H4 (cell line): Measurements from ENCODE around the gene GTF2H1. TPM values are rescaled to one million over a fixed set of nuclear protein-coding genes. Genes with fewer than 3 reads are reported as not detected.
"Not testable (repeated sequence)": the region's sequence is repeated elsewhere in the genome, so short reads cannot be mapped to it uniquely, and the experiment has no call there.

ENCODE experiments used
- DNase-seq: peaks from one replicate; pipeline ENCODE4 v3.0.0-alpha.2; 2015; ENCODE audit warnings: low spot score
- total RNA-seq: library from RNA; depleted of rRNA; stranded (reverse); fragments of >200 nt; shearing (Covaris generic); gene quantifications from 2 replicates; pipeline ENCODE4 v1.2.3, GENCODE V29; 2014

The GTF2H1 gene
- total RNA-seq, 1 experiment from 2014 or later = 83.3 TPM

GRCh38 chr11:18374956-18375355 lies 52.6 kb downstream of the GTF2H1 start:
- no peak for DNase-seq

- DNase-seq = no peak
These were observed 53.6 kb downstream of the GTF2H1 start for GRCh38 chr11:18375941-18376340.

- DNase-seq = no peak
These were observed 56.8 kb downstream of the GTF2H1 start for GRCh38 chr11:18379201-18379600.

- peak; percentile 94 for DNase-seq
These were observed 61.2 kb downstream of the GTF2H1 start for GRCh38 chr11:18383388-18384156.

- peak; percentile 94 for DNase-seq
These were observed 61.8 kb downstream of the GTF2H1 start for GRCh38 chr11:18384157-18384641.

GRCh38 chr11:18390088-18390487 lies 67.7 kb downstream of the GTF2H1 start:
- DNase-seq = no peak

- DNase-seq = no peak
These were observed 70.3 kb downstream of the GTF2H1 start for GRCh38 chr11:18392434-18393321.

GRCh38 chr11:18393581-18394274 lies 71.4 kb downstream of the GTF2H1 start:
- no peak for DNase-seq

GRCh38 chr11:18394275-18394927 lies 72.0 kb downstream of the GTF2H1 start, which contains the start of gene LDHA:
Gene LDHA, plus strand, starts transcription at chr11:18394563. Its CDS starts 2,280 bp downstream, at chr11:18396843.
- peak; percentile 98 for DNase-seq

GRCh38 chr11:18394928-18395734 lies 72.8 kb downstream of the GTF2H1 start:
- DNase-seq = peak; percentile 23

- DNase-seq = peak; percentile 99
These were observed 73.6 kb downstream of the GTF2H1 start for GRCh38 chr11:18395735-18396504.

GRCh38 chr11:18397921-18398320 lies 75.6 kb downstream of the GTF2H1 start:
- DNase-seq = no peak

GRCh38 chr11:18401077-18401476 lies 78.7 kb downstream of the GTF2H1 start:
- not testable (repeated sequence) for DNase-seq

GRCh38 chr11:18404062-18404461 lies 81.7 kb downstream of the GTF2H1 start:
- DNase-seq = no peak

GRCh38 chr11:18407400-18407799 lies 85.0 kb downstream of the GTF2H1 start:
- DNase-seq = peak; percentile 37

GRCh38 chr11:18408558-18409291 lies 86.4 kb downstream of the GTF2H1 start:
- no peak for DNase-seq

- no peak for DNase-seq
These were observed 94.1 kb downstream of the GTF2H1 start for GRCh38 chr11:18416459-18416858.
